Measurements from ENCODE around the gene STK38L. TPM values are rescaled to one million over a fixed set of nuclear protein-coding genes. Genes with fewer than 3 reads are reported as not detected.

Gene STK38L
- total RNA-seq, 1 donor from 2014 or later, result 115 TPM

- H3K27ac ChIP-seq (ENCODE audit: low read depth, low read length), result no peak overlapping the region
- H4K20me1 ChIP-seq (ENCODE audit: insufficient read depth, low read length), result no peaks in the 10 kb centered on the region
- no peaks in the 10 kb centered on the region for H3K4me1 ChIP-seq (ENCODE audit: insufficient read depth, low read length)
- Mint-ChIP-seq H3K27me3 (ENCODE audit: low read depth, unreplicated experiment) (no peaks in the 10 kb centered on the region), H3K36me3 (ENCODE audit: low read depth, unreplicated experiment) (no peaks in the 10 kb centered on the region), H3K27ac (ENCODE audit: unreplicated experiment) (no peak overlapping the region), H3K4me1 (ENCODE audit: low read depth, unreplicated experiment) (no peaks in the 10 kb centered on the region), H3K4me3 (ENCODE audit: unreplicated experiment) (no peak overlapping the region), H3K9me3 (ENCODE audit: unreplicated experiment) (peaks cover 4% of the 10 kb centered on the region)
- no peaks in the 10 kb centered on the region for H3K9me3 ChIP-seq (ENCODE audit: insufficient read depth, low read depth, low read length)
- TF ChIP-seq CTCF (IDR thresholded peaks at IDR 0.05; ENCODE audit: insufficient read depth, low read depth, low read length) (no peak), EZH2 (IDR thresholded peaks at IDR 0.05; ENCODE audit: insufficient read depth, low read length) (no peak)
- no peak for FAIRE-seq
- H3K36me3 ChIP-seq (ENCODE audit: insufficient read depth, low read length), result no peaks in the 10 kb centered on the region
- no peaks in the 10 kb centered on the region for H3K27me3 ChIP-seq (ENCODE audit: insufficient read depth, low read length)
- H3K4me3 ChIP-seq (ENCODE audit: insufficient read depth, low read depth, low read length), result no peak overlapping the region
- no peak overlapping the region for H2AFZ ChIP-seq (ENCODE audit: low read depth, low read length)
- no peak overlapping the region for H3K4me2 ChIP-seq (ENCODE audit: low read length)
- no peak for DNase-seq (ENCODE audit: low read depth)
- H3K79me2 ChIP-seq (ENCODE audit: insufficient read depth, low read length), result no peaks in the 10 kb centered on the region
- H3K9ac ChIP-seq (ENCODE audit: low read length), result no peak overlapping the region
These were observed 30.8 kb upstream of the STK38L start for GRCh38 chr12:27213304-27213703.

DNA sequence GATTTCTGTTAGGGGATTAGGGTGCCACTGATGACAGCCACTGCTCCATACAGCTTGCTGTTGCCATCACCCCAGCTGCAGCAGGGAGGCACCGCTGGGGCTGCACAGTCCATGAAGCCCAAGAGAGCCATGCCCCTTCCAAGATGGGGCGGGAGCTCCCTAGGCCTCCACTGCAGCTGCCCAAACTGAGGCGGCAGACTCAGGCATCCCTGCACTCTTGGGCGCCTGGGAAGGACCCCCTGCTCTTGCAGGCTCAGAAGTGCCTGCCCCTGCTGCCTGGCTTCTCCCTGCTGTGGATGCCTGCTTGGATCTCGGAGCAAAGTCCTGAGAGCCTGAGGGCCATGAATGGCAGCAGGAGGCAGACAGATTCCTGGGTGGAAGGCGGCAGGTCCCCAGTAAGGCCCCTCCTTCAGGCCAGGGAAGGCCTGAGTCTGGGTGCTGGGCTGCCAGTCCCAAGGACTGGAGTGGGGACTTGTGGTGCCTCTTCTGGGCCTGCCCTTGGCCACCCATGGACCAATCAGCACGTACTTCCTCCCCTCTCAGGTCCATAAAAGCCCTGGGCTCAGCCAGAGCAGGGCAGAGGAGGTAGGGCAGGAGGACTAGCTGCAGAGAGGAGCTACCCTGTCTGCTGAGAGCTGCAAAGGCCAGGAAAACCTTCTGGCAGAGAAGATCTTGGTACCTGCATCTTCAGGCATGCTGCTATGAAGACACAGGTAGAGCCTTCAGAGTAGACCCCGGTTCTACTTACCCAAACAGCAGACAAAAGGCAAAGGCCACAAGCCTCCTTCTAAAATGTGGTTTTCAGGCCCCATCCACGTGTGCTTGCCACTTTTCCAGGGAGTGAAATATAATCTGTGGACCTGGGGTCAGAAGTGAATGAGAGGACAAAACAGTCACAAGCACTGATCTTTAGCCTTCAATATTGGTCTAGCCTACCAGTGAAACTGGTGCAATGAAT, 30.0 kb upstream of the STK38L start:
- H3K4me3 ChIP-seq (ENCODE audit: insufficient read depth, low read depth, low read length), result no peak overlapping the region
- Mint-ChIP-seq H3K27ac (ENCODE audit: unreplicated experiment) (no peak overlapping the region), H3K27me3 (ENCODE audit: low read depth, unreplicated experiment) (no peaks in the 10 kb centered on the region), H3K4me1 (ENCODE audit: low read depth, unreplicated experiment) (no peaks in the 10 kb centered on the region), H3K9me3 (ENCODE audit: unreplicated experiment) (peaks cover 4% of the 10 kb centered on the region), H3K36me3 (ENCODE audit: low read depth, unreplicated experiment) (no peaks in the 10 kb centered on the region), H3K4me3 (ENCODE audit: unreplicated experiment) (no peak overlapping the region)
- H3K9ac ChIP-seq (ENCODE audit: low read length), result no peak overlapping the region
- DNase-seq (ENCODE audit: low read depth), result no peak
- no peak overlapping the region for H3K4me2 ChIP-seq (ENCODE audit: low read length)
- H3K9me3 ChIP-seq (ENCODE audit: insufficient read depth, low read depth, low read length), result no peaks in the 10 kb centered on the region
- no peak overlapping the region for H3K27ac ChIP-seq (ENCODE audit: low read depth, low read length)
- H2AFZ ChIP-seq (ENCODE audit: low read depth, low read length), result no peak overlapping the region
- no peaks in the 10 kb centered on the region for H4K20me1 ChIP-seq (ENCODE audit: insufficient read depth, low read length)
- no peak for FAIRE-seq
- no peaks in the 10 kb centered on the region for H3K4me1 ChIP-seq (ENCODE audit: insufficient read depth, low read length)
- H3K36me3 ChIP-seq (ENCODE audit: insufficient read depth, low read length), result no peaks in the 10 kb centered on the region
- TF ChIP-seq CTCF (IDR thresholded peaks at IDR 0.05; ENCODE audit: insufficient read depth, low read depth, low read length) (no peak), EZH2 (IDR thresholded peaks at IDR 0.05; ENCODE audit: insufficient read depth, low read length) (no peak)
- H3K79me2 ChIP-seq (ENCODE audit: insufficient read depth, low read length), result no peaks in the 10 kb centered on the region
- no peaks in the 10 kb centered on the region for H3K27me3 ChIP-seq (ENCODE audit: insufficient read depth, low read length)

DNA sequence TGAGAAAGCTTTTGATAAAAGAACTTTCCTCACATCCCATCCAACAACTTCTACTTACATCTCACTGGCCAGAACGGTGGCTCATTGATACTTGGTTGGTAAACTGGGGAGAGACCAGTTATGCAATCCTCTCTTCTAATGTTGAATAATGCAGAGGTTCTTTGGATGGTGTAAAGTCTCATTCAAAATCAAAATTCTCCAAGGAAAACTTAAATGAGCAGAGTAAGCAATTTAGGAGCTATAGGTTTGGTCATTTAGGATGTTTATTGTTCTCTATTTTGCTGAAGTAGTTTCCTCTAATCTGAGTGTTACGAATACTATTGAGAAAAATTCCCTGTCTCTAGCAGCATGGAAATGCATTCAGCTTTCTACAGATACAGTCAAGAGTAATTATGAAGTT, 26.5 kb upstream of the STK38L start:
- FAIRE-seq, result no peak
- H3K27me3 ChIP-seq (ENCODE audit: insufficient read depth, low read length), result no peaks in the 10 kb centered on the region

More for the DNA sequence above, 26.5 kb upstream of the STK38L start:
- H3K4me1 ChIP-seq (ENCODE audit: insufficient read depth, low read length), result no peaks in the 10 kb centered on the region
- H4K20me1 ChIP-seq (ENCODE audit: insufficient read depth, low read length), result no peaks in the 10 kb centered on the region
- Mint-ChIP-seq H3K36me3 (ENCODE audit: low read depth, unreplicated experiment) (no peaks in the 10 kb centered on the region), H3K4me3 (ENCODE audit: unreplicated experiment) (no peak overlapping the region), H3K9me3 (ENCODE audit: unreplicated experiment) (no peaks in the 10 kb centered on the region), H3K4me1 (ENCODE audit: low read depth, unreplicated experiment) (peaks cover 3% of the 10 kb centered on the region), H3K27me3 (ENCODE audit: low read depth, unreplicated experiment) (no peaks in the 10 kb centered on the region), H3K27ac (ENCODE audit: unreplicated experiment) (no peak overlapping the region)
- H3K9ac ChIP-seq (ENCODE audit: low read length), result no peak overlapping the region
- no peak overlapping the region for H2AFZ ChIP-seq (ENCODE audit: low read depth, low read length)
- H3K4me3 ChIP-seq (ENCODE audit: insufficient read depth, low read depth, low read length), result no peak overlapping the region
- no peaks in the 10 kb centered on the region for H3K36me3 ChIP-seq (ENCODE audit: insufficient read depth, low read length)
- no peak overlapping the region for H3K4me2 ChIP-seq (ENCODE audit: low read length)
- TF ChIP-seq EZH2 (IDR thresholded peaks at IDR 0.05; ENCODE audit: insufficient read depth, low read length) (no peak), CTCF (IDR thresholded peaks at IDR 0.05; ENCODE audit: insufficient read depth, low read depth, low read length) (no peak)
- H3K79me2 ChIP-seq (ENCODE audit: insufficient read depth, low read length), result no peaks in the 10 kb centered on the region
- DNase-seq (ENCODE audit: low read depth), result no peak
- no peak overlapping the region for H3K27ac ChIP-seq (ENCODE audit: low read depth, low read length)
- no peaks in the 10 kb centered on the region for H3K9me3 ChIP-seq (ENCODE audit: insufficient read depth, low read depth, low read length)

Data from astrocyte (in vitro differentiated cells and primary cell).